HG03175 (cell line): Measurements from ENCODE around the gene PRELP.
"Not testable (repeated sequence)": the region's sequence is repeated elsewhere in the genome, so short reads cannot be mapped to it uniquely, and the experiment has no call there.

Experiments
- ATAC-seq: cut with Tn5 transposase; IDR thresholded peaks from one replicate; pipeline ENCODE4 v1.9.1; 2021; ENCODE audit warnings: mild to moderate bottlenecking, moderate library complexity; ENCODE audit not compliant: unreplicated experiment

The PRELP gene

DNA sequence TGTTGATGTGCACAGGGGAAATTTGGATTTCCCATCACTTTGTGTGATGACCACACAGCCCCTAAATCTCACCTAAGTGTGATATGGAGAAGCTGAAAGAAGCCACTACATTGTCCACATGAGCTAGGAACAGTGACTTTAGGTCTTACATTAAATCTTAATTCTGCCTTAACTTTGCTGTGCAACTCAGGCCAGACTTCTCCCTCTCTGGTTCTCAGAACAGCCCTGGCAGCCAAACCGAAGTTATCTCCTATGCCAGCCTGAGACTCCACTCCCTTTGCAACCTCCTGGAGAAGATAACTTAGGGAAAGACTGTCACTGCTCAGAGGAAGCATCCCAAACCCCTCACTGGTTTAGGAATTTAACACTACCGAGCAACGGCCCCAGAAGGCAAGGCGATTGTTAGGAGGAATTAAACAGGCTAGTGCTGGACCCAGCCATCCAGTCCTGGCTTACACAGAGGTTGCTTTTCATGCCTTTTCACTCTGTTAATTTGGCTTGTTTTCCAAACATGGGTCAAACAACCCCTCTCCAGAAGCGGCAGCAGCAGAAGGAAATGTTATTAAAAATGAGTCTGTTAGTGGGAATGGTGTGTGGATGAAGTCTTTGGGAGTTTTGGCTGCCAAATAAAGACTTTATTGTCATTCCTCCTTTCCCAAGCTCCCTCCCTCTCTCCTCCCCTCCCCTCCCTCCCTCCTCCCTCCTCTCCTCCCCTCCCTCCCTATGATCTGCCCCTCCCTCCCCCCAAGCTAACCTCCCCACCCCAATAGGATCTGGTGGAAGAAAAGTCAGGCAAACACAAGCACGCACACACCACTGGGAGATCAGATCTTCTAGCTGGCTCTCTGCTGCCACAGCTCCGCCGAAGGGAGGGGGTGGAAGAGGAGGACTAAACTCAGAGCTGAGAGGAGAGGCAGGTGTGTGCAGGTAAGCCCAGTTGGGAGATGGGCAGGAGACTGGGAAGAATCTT, at the start of gene PRELP:
TSS of gene PRELP (plus strand) at position 795 of the 970 bp plus-strand sequence. CDS start 7,379 bp downstream, outside the sequence.
- ATAC-seq, result no peak

DNA sequence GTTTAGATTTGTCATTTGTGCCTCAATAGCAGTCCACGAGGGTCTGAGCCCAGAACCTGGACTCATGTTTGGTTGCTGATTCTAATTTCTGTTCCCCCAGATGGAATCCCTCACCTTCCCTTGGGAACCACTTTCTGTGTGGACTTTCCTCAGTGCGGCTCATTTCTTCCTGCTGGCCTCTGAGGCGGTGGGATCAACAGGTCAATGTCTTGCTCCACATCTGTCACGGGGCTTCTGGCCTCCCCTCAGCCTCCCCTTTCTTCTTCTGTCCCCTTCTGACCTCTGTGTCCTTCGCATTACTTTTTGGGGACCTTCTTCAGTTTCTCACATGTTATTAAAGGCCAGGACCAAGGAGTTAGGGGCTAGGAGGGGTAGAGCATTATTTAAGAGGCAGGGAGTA, 49.2 kb upstream of the PRELP start:
- no peak for ATAC-seq

GRCh38 chr1:203426870-203427269, 48.7 kb upstream of the PRELP start:
- ATAC-seq, result no peak

GRCh38 chr1:203427451-203427850, 48.2 kb upstream of the PRELP start:
- ATAC-seq, result no peak

DNA sequence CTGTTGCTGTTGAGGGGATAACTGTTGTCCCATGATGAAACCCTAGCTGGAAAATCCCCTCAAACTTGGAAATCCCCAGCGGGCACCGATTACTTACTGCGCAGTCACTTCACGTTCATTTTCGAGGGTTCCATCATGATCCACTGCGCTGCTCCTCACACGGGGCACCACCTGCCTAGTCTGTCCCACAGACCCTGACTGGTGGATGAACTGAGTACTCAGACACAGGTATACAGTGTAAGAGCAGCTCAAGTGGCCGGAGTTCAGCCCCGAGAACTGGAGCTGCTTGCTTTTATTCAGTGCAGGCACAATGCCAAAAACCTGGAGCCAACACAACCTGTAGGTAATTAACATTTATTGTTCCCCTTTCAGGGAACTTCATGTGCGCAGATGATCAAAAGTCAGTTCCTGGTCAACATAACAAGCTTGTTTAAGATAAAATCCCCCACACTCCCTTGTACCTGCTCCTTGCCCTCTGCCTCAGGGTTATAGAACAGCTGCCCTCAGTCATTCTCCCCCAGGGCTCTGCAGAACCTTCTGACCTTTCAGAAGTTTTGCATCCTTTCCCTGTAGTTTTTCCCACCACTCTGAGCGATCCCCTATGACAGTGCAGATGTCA, 46.5 kb upstream of the PRELP start:
- no peak for ATAC-seq

DNA sequence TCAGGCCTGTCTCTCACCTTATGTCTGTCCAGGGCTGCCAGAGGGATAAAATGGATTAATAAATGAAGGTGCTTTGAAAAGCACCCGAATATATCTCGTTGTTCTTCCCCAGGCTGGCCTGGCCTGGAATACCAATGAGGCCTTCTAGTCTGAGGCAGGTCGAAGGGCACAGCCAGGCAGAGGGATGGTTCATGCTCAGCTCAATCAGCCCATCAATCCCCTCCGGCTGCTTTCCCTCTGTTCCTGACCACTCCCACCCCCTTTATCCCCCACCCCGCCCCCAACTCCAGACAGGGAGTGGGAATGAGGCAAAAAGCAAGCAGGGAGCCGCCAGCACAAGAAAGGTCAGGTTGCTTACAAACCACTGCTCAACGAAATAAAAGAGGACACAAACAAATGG, 40.0 kb upstream of the PRELP start:
- no peak for ATAC-seq

- no peak for ATAC-seq
Observed at GRCh38 chr1:203437696-203438315, 37.8 kb upstream of the PRELP start.

DNA sequence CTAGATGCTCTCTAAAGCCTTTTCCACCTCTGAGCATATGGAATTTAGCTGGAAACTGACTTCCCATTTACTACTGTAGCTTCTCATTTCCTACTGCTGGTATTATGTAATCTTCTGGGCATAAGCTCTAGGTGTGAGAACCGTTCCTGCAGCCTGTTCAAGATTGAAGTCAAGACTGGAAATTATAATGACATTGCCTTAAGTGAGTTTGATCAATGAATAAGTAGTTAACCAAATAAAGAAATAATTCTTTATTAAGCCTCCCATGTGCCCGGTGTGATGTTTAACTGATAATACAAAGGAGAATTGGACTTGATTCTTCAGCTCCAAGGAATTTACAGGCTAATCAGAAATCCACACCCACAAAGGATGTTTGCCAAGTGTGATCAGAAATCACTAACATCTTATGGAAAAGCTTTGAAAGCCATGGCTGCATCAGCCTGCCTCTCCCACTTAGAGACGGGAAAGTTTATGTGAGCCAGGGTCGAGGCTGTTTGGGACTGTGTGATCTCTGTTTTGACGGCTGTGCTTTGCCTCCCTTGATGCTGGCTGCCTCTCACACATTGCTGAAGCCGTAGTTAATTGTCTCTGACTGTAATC, 36.4 kb upstream of the PRELP start:
- no peak for ATAC-seq

GRCh38 chr1:203440771-203441170, 34.8 kb upstream of the PRELP start:
- no peak for ATAC-seq

DNA sequence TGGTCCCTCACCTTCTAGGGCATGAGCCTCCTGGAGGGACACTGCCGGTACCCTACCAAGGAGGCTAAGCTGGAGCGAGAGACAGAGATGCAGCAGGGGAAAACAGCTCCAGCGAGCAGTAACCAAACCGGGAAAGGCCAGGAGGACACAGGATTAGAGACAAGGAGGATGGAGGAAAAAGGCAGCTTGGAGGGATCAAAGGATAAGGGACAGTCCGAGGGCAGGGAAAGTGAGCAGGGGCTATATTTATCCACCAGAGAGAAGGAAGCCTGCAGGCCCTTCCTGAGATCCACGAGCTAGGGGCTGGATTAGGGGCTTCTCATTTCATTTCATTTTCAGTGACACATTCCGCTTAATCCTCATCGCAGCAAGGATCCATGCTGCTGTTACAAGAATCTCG, 33.8 kb upstream of the PRELP start:
- ATAC-seq, result no peak

GRCh38 chr1:203442821-203443220, 32.8 kb upstream of the PRELP start:
- ATAC-seq, result no peak

GRCh38 chr1:203443296-203443695, 32.3 kb upstream of the PRELP start:
- ATAC-seq, result no peak

DNA sequence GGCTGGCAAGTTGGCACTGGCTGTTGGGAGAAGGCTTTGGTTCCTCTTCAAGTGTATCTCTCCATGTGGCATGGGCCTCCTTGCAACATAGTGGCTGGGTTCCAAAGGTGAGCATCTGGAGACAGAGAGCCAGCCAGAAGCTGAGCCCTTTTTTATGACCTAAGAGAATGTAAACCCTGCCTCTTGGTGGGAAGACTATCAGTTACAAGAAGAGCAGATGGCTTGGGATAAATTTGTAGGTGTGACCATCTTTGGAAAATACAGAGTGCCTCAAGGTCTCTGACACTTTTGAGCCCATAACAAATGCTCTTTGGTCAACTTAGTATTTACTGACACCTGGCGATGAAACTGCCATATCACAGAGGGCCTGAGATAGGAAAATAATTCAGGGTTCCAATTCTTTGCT, 31.4 kb upstream of the PRELP start:
- no peak for ATAC-seq

DNA sequence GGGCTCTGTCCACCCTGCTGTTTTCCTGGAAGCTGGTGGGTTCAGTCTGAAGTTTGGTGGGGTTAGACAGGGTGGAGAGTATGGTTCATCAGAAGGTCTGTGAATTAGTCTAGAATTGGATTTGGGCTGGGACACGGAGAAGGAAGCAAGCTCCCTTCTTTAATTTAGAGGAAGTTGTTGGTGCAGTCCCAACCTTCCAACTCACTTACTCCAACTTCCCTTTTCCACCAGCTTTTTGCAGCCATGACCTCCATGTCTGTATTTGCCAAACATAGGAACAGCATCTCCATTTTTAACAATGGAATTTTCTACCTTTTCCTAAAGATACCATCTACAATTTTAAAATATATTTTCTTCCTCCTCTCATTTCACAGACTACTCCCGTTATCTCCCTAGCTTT, 28.5 kb upstream of the PRELP start:
- ATAC-seq, result no peak

DNA sequence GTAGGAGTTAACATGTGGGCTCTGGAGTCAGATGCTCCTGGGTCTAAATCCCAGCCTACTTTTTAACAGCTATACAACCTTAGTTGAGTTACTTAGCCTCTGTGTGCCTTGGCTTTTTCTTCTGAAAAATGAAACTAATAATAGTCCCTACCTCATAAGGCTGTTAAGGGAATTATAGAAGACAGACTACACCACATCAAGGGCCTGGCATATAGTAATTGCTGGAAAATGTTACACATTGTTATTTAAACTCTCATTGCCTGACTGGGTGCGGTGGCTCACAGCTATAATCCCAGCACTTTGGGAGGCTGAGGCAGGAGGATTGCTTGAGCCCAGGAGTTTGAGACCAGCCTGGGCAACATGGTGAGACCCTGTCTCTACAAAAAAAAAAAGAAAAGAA, 28.0 kb upstream of the PRELP start:
- not testable (repeated sequence) for ATAC-seq

DNA sequence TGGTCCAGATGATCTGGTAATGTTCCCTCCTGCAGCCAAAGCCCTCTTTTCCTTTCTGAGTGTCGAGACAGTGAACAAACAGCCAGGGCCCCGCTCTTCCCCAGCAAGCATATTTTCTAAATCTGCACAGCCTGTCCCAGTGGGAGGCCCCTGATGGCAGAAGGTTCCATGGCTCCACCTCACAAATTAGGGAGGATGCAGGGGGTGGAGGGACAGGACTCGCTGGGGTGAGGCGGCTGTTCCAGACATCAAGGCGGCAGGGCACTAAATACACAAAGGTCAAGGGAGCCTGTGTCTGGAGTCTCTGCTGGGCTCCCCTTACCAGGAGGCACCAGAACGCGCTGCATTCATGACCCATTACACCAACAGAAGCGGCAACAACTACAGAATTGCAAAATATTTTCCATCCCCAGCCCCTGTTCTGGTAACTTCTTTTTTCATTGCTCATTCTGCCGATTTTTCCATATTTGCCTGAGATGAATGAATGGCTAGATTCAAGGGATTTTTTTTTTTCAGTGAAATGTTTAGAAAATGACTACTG, 27.0 kb upstream of the PRELP start:
- ATAC-seq, result no peak

- no peak for ATAC-seq
Observed at GRCh38 chr1:203450001-203450400, 25.6 kb upstream of the PRELP start.

DNA sequence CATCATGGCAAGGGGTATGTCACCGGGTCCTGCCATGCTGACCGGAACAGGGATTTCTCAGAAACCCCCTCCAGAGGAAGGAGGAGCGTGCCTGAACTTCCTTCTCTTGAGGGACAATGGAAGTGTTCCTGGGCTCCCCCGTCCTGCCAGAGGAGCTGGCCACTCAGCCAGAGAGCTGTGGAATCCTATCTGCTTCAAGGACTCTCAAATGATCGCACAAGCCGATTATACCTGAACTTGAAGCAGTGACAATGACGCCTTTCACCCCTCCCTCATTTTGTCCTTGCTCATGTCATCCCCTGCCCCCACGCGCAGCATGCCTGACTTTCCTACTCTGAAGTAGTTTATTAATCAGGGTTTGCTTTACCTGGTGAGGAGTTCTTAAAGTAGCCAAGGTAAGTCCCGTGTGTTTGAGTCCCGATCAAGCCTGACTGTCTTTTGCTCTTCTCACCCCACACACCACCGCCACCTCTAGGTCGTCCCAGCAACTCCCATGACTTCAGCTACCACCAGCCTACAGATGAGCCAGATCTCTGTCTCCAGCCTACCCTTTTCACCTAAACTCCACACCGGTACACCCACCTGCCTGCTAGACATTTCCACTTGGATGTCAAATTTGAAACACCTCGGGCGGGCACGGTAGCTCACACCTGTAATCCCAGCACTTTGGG, 25.0 kb upstream of the PRELP start:
- ATAC-seq, result no peak

DNA sequence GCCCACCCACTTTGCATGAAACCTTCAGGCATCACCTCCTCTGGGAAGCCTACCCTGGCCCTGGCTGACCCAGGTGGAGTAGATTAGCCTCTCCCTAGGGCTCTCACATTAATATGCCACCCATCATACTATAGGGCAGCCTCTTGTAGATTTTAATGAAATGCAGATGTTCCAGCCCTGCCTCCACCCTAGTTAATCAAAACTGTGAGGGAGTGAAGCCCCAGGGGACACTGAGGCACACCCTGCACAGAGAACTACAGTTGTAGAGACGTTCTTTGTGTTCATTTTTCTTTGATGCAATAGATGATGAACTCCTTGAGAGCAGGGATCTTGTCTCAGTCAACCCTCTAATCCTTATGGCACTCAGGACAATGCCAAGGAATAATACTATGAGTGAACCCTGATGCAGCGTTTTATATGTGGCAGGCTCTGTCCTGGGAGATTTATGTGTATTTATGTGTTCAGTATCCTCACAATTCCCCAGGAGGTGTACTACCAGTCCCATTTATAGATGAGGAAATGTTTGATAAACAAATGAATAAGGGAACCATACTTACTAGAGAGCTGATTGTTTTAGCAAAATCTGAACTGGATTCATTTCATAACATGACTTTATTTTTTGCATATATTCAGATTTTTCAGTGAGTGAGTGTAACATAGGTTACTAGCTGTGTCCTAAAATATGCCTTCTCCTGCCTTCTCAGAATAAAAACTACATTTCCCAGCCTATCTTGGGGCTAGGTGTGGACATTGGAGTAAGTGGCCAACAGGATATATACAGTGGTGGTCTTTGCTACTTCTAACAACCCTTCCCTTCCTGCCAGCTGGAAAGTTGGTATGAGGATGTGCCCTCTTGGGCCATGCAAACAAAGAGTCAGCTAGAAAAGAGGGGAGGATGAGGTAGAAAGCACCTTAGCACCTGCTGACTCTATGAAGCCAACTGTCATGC, 23.5 kb upstream of the PRELP start:
- ATAC-seq, result no peak
